GM10847 (cell line): Measurements from ENCODE around the gene IPO5.

Source experiments
- POLR2A ChIP-seq: IDR thresholded peaks from 2 replicates; pipeline ENCODE4 v1.6.1; 2011; ENCODE audit not compliant: insufficient read length; ENCODE audit errors: extremely low read depth

Gene IPO5

GRCh38 chr13:97977982-97978381, 24.5 kb downstream of the IPO5 start:
- no peak for TF ChIP-seq POLR2A

- no peak for TF ChIP-seq POLR2A
Observed at GRCh38 chr13:97978651-97979050, 25.2 kb downstream of the IPO5 start.

GRCh38 chr13:97979051-97979450, 25.6 kb downstream of the IPO5 start:
- no peak for TF ChIP-seq POLR2A

- TF ChIP-seq POLR2A: no peak
Observed at GRCh38 chr13:97979556-97979955, 26.1 kb downstream of the IPO5 start.

GRCh38 chr13:97982286-97982685, 28.8 kb downstream of the IPO5 start:
- no peak for TF ChIP-seq POLR2A

GRCh38 chr13:97986835-97987234, 33.4 kb downstream of the IPO5 start:
- TF ChIP-seq POLR2A: no peak

GRCh38 chr13:97999653-98000052, 46.2 kb downstream of the IPO5 start:
- no peak for TF ChIP-seq POLR2A

- TF ChIP-seq POLR2A: no peak
Observed at GRCh38 chr13:98004107-98004506, 50.6 kb downstream of the IPO5 start.

- TF ChIP-seq POLR2A: no peak
Observed at GRCh38 chr13:98007001-98007400, 53.5 kb downstream of the IPO5 start.

- TF ChIP-seq POLR2A: no peak
Observed at GRCh38 chr13:98013241-98013640, 59.8 kb downstream of the IPO5 start.

GRCh38 chr13:98014766-98015165, 61.3 kb downstream of the IPO5 start:
- no peak for TF ChIP-seq POLR2A

- no peak for TF ChIP-seq POLR2A
Observed at GRCh38 chr13:98018293-98018692, 64.8 kb downstream of the IPO5 start.

GRCh38 chr13:98019186-98019585, 65.7 kb downstream of the IPO5 start:
- no peak for TF ChIP-seq POLR2A

GRCh38 chr13:98020271-98020670, 66.8 kb downstream of the IPO5 start:
- TF ChIP-seq POLR2A: no peak

GRCh38 chr13:98022210-98022609, 68.7 kb downstream of the IPO5 start:
- no peak for TF ChIP-seq POLR2A

- no peak for TF ChIP-seq POLR2A
Observed at GRCh38 chr13:98025480-98026025, 72.1 kb downstream of the IPO5 start.

- TF ChIP-seq POLR2A: no peak
Observed at GRCh38 chr13:98026457-98026857, 73.0 kb downstream of the IPO5 start.

GRCh38 chr13:98032168-98032567, 78.7 kb downstream of the IPO5 start:
- TF ChIP-seq POLR2A: no peak
